GM23338 (cell line): Measurements from ENCODE around the gene MYRFL. TPM values are rescaled to one million over a fixed set of nuclear protein-coding genes. Genes with fewer than 3 reads are reported as not detected.

Experiments used
- ATAC-seq: fragments of 200-7000 bp; cut with Tn5 transposase; 3 replicates; pipeline ENCODE4 v1.9.1; 2020
- DNase-seq: peaks from one replicate; pipeline ENCODE4 v3.0.0-alpha.2; 2015; ENCODE audit warnings: low spot score
- H2AFZ ChIP-seq: fragments of 200-600 bp; sonication (generic); 2 replicates; pipeline ENCODE4 v1.8.0; 2016; ENCODE audit warnings: antibody characterized with exemption, mild to moderate bottlenecking, moderate library complexity
- H3F3A ChIP-seq: fragments of 200-600 bp; sonication (generic); replicated peaks from 2 replicates; pipeline ENCODE4 v1.8.0; 2017; ENCODE audit warnings: antibody characterized with exemption, mixed run types, low read depth
- H3K27ac ChIP-seq: fragments of 200-600 bp; sonication (generic); 2 replicates; pipeline ENCODE4 v1.6.1; 2016; ENCODE audit warnings: low read depth
- H3K27me3 ChIP-seq: fragments of 200-600 bp; sonication (generic); 2 replicates; pipeline ENCODE4 v1.8.0; 2016; ENCODE audit warnings: mild to moderate bottlenecking, mixed run types, moderate library complexity; ENCODE audit not compliant: insufficient read depth
- H3K36me3 ChIP-seq: fragments of 200-600 bp; sonication (generic); 2 replicates; pipeline ENCODE4 v1.8.0; 2016; ENCODE audit warnings: mild to moderate bottlenecking; ENCODE audit not compliant: insufficient read depth
- H3K4me1 ChIP-seq: fragments of 200-600 bp; sonication (generic); 2 replicates; pipeline ENCODE4 v1.8.0; 2016; ENCODE audit warnings: mild to moderate bottlenecking, moderate library complexity; ENCODE audit not compliant: insufficient read depth
- H3K4me2 ChIP-seq: fragments of 200-600 bp; sonication (generic); 2 replicates; pipeline ENCODE4 v1.7.1; 2017; ENCODE audit warnings: mixed run types
- H3K4me3 ChIP-seq: fragments of 200-600 bp; sonication (generic); 2 replicates; pipeline ENCODE4 v1.6.1; 2016; ENCODE audit warnings: mixed run types
- H3K79me2 ChIP-seq: fragments of 200-600 bp; sonication (generic); replicated peaks from 2 replicates; pipeline ENCODE4 v1.8.0; 2017; ENCODE audit warnings: mild to moderate bottlenecking; ENCODE audit not compliant: insufficient read depth
- H3K9me2 ChIP-seq: fragments of 200-600 bp; sonication (generic); 2 replicates; pipeline ENCODE4 v1.8.0; 2017; ENCODE audit not compliant: insufficient read depth
- H4K20me1 ChIP-seq: fragments of 200-600 bp; sonication (generic); replicated peaks from 2 replicates; pipeline ENCODE4 v1.8.0; 2017; ENCODE audit warnings: mild to moderate bottlenecking; ENCODE audit not compliant: insufficient read depth
- H3K27ac Mint-ChIP-seq: 2 replicates; pipeline ENCODE4 v1.8.0; 2020; ENCODE audit warnings: inconsistent platforms, mild to moderate bottlenecking, moderate library complexity, mixed read lengths
- H3K27me3 Mint-ChIP-seq: 3 replicates; pipeline ENCODE4 v1.8.0; 2022; ENCODE audit warnings: low read depth, mild to moderate bottlenecking, moderate library complexity, mixed read lengths, inconsistent platforms; ENCODE audit not compliant: insufficient read depth, poor library complexity
- H3K36me3 Mint-ChIP-seq: 3 replicates; pipeline ENCODE4 v1.8.0; 2021; ENCODE audit warnings: low read depth, mild to moderate bottlenecking, inconsistent platforms, moderate library complexity, mixed read lengths
- H3K4me1 Mint-ChIP-seq: 3 replicates; pipeline ENCODE4 v1.8.0; 2020; ENCODE audit warnings: mild to moderate bottlenecking, inconsistent platforms, mixed read lengths
- H3K4me3 Mint-ChIP-seq: 3 replicates; pipeline ENCODE4 v1.8.0; 2021; ENCODE audit warnings: moderate library complexity, mild to moderate bottlenecking, inconsistent platforms, mixed read lengths
- H3K9me3 Mint-ChIP-seq: 3 replicates; pipeline ENCODE4 v1.8.0; 2020; ENCODE audit warnings: moderate library complexity, mild to moderate bottlenecking, inconsistent platforms, mixed read lengths
- ETS1 ChIP-seq: IDR thresholded peaks from 2 replicates; pipeline ENCODE4 v1.6.1; 2016; ENCODE audit warnings: antibody characterized with exemption
- EZH2 ChIP-seq: fragments of 200-600 bp; sonication (generic); IDR thresholded peaks from one replicate; pipeline ENCODE4 v1.8.0; 2017; ENCODE audit warnings: antibody characterized with exemption, mild to moderate bottlenecking, low read depth; ENCODE audit not compliant: unreplicated experiment
- EZH2phosphoT487 ChIP-seq: fragments of 200-600 bp; sonication (generic); IDR thresholded peaks from one replicate; pipeline ENCODE4 v1.8.1; 2018; ENCODE audit warnings: antibody characterized with exemption; ENCODE audit not compliant: unreplicated experiment
- JUNB ChIP-seq: IDR thresholded peaks from one replicate; pipeline ENCODE4 v1.6.1; 2016; ENCODE audit warnings: antibody characterized with exemption; ENCODE audit not compliant: unreplicated experiment
- POLR2AphosphoS5 ChIP-seq: IDR thresholded peaks from 2 replicates; pipeline ENCODE4 v1.6.1; 2016; ENCODE audit warnings: antibody characterized with exemption, low read depth
- REST ChIP-seq: IDR thresholded peaks from one replicate; pipeline ENCODE4 v1.6.1; 2018; ENCODE audit warnings: antibody characterized with exemption; ENCODE audit not compliant: unreplicated experiment
- ZNF462 ChIP-seq: fragments of 250-450 bp; sonication (Bioruptor Pico); IDR thresholded peaks from 2 replicates; pipeline ENCODE4 v1.5.0; 2020; ENCODE audit warnings: mild to moderate bottlenecking, moderate library complexity
- polyA plus RNA-seq: library from polyadenylated mRNA; unstranded; fragments of >200 nt; fragmentation: Nextera tagmentation; extraction: Ambion mirVana; gene quantifications from 2 replicates; pipeline ENCODE4 v1.2.1, GENCODE V29; 2016
- total RNA-seq: library from RNA; depleted of rRNA; stranded (reverse); fragments of >200 nt; shearing (Covaris generic); gene quantifications from 2 replicates; pipeline ENCODE4 v1.2.3, GENCODE V29; 2014

The MYRFL gene
- total and polyA plus RNA-seq, 2 experiments from 2014 or later, result 2.3 to 2.8 TPM

GRCh38 chr12:69925291-69925690 is 100.3 kb downstream of the MYRFL start (continued):
- TF ChIP-seq ETS1, result no peak
- TF ChIP-seq EZH2, result no peak
- no peak for TF ChIP-seq REST

GRCh38 chr12:69927164-69927563 is 102.1 kb downstream of the MYRFL start:
- Histone ChIP-seq H3K9me2 (no peaks in the 10 kb centered on the region; the same call in 1 of the 2 replicates), H4K20me1 (no peaks in the 10 kb centered on the region), H2AFZ (no peak overlapping the region), H3K79me2 (no peaks in the 10 kb centered on the region), H3K4me1 (peaks cover 31% of the 10 kb centered on the region), H3K4me3 (no peak overlapping the region), H3F3A (no peaks in the 10 kb centered on the region), H3K27me3 (no peaks in the 10 kb centered on the region), H3K4me2 (peak overlapping the region; percentile 13; the same call in 1 of the 2 replicates), H3K36me3 (no peaks in the 10 kb centered on the region), H3K27ac (peak overlapping the region; percentile 24; the same call in 1 of the 2 replicates)
- H3K27ac Mint-ChIP-seq, result no peak overlapping the region
- no peaks in the 10 kb centered on the region for H3K36me3 Mint-ChIP-seq
- H3K9me3 Mint-ChIP-seq, result no peaks in the 10 kb centered on the region
- DNase-seq (no peak), ATAC-seq (no peak)
- peaks cover 1% of the 10 kb centered on the region for H3K27me3 Mint-ChIP-seq
- H3K4me1 Mint-ChIP-seq, result peaks cover 47% of the 10 kb centered on the region
- no peak for TF ChIP-seq POLR2AphosphoS5
- H3K4me3 Mint-ChIP-seq, result no peak overlapping the region

GRCh38 chr12:69929125-69929524 is 104.1 kb downstream of the MYRFL start:
- Mint-ChIP-seq H3K4me3 (no peak overlapping the region), H3K36me3 (peaks cover 6% of the 10 kb centered on the region), H3K27me3 (peaks cover 3% of the 10 kb centered on the region), H3K4me1 (peaks cover 64% of the 10 kb centered on the region), H3K27ac (no peak overlapping the region), H3K9me3 (peaks cover 5% of the 10 kb centered on the region; the same call in 1 of the 3 replicates)
- Histone ChIP-seq H3K79me2 (no peaks in the 10 kb centered on the region), H3K27me3 (no peaks in the 10 kb centered on the region), H4K20me1 (no peaks in the 10 kb centered on the region), H3K4me3 (no peak overlapping the region), H3K9me2 (no peaks in the 10 kb centered on the region; the same call in 1 of the 2 replicates), H3F3A (no peaks in the 10 kb centered on the region), H3K27ac (no peak overlapping the region), H3K4me1 (peaks cover 45% of the 10 kb centered on the region), H3K4me2 (no peak overlapping the region), H2AFZ (no peak overlapping the region), H3K36me3 (no peaks in the 10 kb centered on the region)
- TF ChIP-seq JUNB (no peak), ZNF462 (CRISPR knock-in tag) (no peak), EZH2phosphoT487 (no peak), POLR2AphosphoS5 (no peak)
- DNase-seq (no peak), ATAC-seq (no peak)
